ENCODE results near the gene AMN1.
"Not testable (repeated sequence)": the region's sequence is repeated elsewhere in the genome, so short reads cannot be mapped to it uniquely, and the experiment has no call there.

The AMN1 gene

DNA sequence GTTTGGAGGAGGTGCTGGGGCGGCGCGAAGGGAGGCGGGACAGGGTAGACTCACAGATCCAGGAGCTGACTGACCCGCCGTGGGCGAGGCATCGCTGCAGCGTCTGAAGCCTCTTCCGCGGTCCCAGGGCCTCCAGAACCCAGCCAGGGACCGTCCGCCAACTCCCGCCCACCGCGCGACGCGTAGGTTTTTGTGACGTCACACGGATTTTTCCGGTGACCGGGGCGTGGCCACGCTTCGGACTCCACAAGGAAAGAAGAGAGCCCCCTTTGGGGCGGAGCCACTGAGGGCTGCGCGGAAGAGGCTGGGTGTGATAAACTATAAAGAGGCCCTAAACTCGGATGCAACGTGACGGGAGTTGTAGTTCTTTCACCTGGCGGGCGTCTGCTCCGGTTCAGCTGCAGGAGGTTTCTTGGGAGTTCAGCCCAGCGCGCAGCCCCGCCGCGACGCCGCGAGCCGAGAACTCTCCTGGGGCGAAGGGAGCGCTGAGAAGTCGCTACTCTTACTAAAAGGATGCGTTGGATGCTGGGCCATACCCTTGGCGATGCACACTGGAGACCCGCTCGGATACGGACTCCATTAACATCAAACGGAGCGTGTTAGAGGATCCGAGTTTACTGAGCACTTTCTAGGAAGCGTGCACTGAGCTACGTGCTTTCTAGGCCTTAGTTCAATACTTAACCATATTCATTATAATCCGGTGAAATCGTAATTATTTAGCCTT is at the start of gene AMN1:
TSS of gene AMN1 (minus strand) at position 105 of the 724 bp plus-strand sequence. CDS start at position 92, 13 bp downstream.
- peak; percentile 100 for DNase-seq

- no peak for DNase-seq
These were observed 45.0 kb upstream of the AMN1 start for GRCh38 chr12:31773867-31774266.

GRCh38 chr12:31773223-31773750 is 44.5 kb upstream of the AMN1 start:
- no peak for DNase-seq

GRCh38 chr12:31772685-31773222 is 43.9 kb upstream of the AMN1 start:
- DNase-seq = no peak

GRCh38 chr12:31772186-31772585 is 43.4 kb upstream of the AMN1 start:
- no peak for DNase-seq

GRCh38 chr12:31768046-31768445 is 39.2 kb upstream of the AMN1 start:
- DNase-seq = no peak

DNA sequence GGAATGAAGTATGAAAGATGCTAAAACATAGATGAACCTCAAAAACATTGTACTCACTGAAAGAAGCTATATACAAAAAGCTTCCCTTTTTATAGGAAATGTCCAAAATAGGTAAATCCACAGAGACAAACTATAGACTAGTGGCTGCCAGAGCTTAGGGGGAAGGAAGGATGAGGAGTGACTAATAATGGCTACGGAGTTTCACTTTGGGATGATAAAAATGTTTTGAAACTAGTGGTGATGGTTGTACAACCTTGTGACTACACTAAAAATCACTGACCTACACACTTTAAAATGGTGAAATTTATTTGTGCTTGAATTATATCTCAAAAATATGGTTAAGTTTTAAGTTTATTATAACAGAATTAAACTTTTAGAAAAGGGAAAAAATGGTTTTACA is 37.1 kb upstream of the AMN1 start:
- no peak for DNase-seq

- no peak for DNase-seq
These were observed 31.0 kb upstream of the AMN1 start for GRCh38 chr12:31759632-31760459.

GRCh38 chr12:31758297-31758696 is 29.5 kb upstream of the AMN1 start:
- not testable (repeated sequence) for DNase-seq

DNA sequence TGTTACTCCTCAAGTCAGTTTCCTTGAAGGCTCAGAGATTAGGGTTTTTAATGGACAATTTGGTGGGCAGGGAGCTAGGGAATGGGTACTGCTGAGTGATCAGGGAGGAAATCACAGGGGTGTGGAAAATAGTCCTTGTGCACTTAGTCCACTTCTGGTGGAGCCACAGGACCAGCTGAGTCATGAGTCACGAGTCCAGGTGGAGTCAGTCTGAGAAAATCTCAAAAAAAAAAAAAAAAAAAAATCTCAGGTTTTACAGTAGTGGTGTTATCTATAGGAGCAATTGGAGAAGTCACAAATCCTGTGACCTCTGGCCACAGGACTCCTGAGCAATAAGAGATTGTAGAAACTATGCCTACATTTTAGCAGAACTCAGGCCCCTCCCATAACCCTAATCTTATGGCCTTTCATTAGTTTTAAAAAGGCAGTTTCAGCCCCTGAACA is 28.2 kb upstream of the AMN1 start:
- DNase-seq = no peak

DNA sequence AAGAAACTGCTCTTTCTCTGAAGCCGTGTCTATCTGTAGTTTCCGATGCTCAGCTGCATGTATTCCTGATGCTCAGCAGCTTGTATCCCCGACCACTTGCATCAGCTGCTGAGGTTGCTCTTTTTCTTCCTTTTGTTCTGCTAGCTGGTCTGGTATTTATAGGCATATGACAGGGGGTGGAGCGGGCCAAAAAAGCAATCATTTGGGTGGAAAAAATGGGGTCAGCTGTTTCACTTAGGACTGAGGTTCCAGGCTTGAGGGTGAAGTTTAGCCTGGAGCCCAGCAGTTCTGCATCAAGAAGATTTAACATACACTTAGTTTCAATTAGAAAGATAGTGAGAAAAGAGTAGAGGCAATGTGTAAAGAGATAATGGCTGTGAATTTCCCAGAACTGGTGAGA is 23.6 kb upstream of the AMN1 start:
- DNase-seq = no peak

GRCh38 chr12:31751085-31751484 is 22.3 kb upstream of the AMN1 start:
- no peak for DNase-seq

GRCh38 chr12:31750747-31751039 is 21.9 kb upstream of the AMN1 start:
- DNase-seq = no peak

DNA sequence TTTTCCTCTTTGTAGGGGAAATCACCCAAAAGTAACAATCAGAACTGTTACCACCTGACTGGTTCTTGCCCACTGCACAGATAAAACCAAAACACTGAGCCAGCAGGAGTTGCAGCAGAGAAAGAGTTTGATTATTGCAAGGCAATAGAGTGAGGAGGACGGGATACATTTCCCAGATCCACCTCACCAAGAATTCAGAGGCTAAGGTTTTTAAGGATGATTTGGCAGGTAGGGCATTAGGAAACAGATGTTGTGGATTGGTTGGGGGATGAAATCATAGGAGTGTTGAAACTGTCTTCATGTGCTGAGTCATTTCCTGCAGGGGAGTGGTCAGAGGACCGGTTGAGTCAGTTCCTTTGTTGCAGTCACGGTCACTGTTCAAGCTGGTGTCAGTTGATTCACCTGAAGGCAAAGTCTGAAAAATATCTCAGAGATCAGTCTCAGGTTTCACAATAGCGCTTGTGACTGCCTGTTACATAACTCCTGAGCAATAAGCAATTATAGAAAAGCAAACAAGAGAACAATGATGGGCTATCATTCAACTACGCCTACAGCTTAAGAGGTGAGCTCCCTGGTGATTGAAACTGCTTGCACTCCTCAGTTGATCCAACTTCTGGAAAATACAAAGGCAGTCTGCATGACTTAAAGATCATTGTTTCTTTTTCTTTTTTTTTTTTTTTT is 20.3 kb upstream of the AMN1 start:
- no peak for DNase-seq

- no peak for DNase-seq
These were observed 16.4 kb upstream of the AMN1 start for GRCh38 chr12:31745242-31745641.

DNA sequence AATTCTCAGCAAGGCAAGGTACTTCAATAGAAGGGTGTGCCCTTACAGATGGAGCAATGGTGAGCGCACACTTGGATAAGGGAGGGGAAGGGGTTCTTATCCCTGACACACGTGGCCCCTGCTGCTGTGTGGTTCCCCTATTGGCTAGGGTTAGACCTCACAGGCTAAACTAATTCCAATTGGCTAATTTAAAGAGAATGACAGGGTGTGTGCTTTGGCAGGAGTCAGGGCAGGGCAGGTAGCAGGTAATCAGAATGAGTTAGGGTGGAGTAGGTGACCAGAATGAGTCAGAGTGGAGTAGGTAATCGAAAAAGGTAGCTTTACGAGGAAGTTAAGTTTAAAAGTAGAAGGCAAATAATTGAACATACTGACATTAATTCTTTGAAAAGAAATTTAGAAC is 15.5 kb upstream of the AMN1 start:
- not testable (repeated sequence) for DNase-seq

- no peak for DNase-seq
These were observed 14.1 kb upstream of the AMN1 start for GRCh38 chr12:31742891-31743290.

- DNase-seq = no peak
These were observed 11.8 kb upstream of the AMN1 start for GRCh38 chr12:31740628-31741027.

DNA sequence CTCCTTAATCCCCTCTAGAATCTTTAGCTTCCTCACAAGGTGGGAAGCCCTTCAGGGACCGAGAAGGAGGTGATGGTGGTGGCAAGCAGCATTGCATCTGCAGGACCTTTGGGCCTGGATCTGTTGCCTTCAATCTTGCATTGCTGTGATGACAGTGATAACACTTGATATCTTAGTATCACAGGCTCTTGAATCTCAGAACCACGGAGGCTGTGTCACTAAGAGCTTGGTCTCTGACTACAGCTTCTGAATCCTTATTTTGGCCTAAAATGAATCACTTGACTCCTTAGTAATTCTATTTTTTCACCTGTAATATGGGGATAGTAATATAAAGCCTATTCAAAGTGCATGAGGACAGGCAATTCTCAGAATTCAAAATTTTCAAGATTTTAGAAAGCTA is 8.9 kb upstream of the AMN1 start:
- no peak for DNase-seq

DNA sequence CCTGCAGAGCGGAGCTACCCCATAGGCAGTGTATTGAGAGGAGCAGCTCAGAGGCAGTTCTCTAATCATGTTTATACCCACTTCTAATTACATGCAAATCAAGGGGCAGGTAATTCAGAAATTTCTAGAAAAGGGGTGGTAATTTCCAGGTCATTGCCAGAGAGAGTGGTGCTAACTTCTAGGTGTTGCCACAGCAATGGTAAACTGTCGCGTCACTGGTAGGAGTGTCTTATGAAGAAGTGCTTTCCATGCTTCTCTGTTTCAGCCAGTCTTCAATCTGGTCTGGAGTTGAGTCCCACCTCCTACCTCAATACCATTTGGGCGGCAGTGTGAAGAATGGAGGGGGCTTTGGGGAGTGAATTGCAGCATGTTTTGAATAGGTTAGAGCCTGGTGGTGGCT is 8.5 kb upstream of the AMN1 start:
- DNase-seq = no peak

DNA sequence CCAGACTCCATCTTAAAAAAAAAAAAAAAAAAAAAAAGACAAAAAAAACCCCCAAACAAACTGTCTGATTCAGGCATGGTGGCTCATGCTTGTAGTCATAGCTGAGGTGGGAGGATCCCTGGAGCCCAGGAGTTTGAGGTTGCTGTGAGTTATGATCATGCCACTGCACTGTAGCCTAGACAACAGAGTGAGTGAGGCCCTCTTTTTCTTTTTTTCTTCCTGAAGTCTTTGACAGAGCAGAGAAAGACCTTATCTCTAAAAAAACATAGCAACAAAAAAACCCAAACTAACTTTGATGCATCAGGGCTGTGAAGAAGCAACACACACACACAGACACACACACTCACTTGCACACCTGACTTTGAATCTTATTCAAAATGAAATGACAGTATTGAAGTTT is 7.7 kb upstream of the AMN1 start:
- DNase-seq = no peak

- DNase-seq = not testable (repeated sequence)
These were observed 5.0 kb upstream of the AMN1 start for GRCh38 chr12:31733549-31734432.
